NT2/D1 (cell line): ENCODE measurements around the gene ASPSCR1.

Source experiments
- SUZ12 ChIP-seq: IDR thresholded peaks from 2 replicates; pipeline ENCODE4 v1.6.1; 2011; ENCODE audit not compliant: insufficient read length, insufficient read depth; ENCODE audit errors: extremely low read depth
- YY1 ChIP-seq: IDR thresholded peaks from 2 replicates; pipeline ENCODE4 v1.6.1; 2011; ENCODE audit not compliant: insufficient read length, insufficient read depth
- ZNF274 ChIP-seq: IDR thresholded peaks from 2 replicates; pipeline ENCODE4 v1.6.1; 2011; ENCODE audit warnings: mild to moderate bottlenecking, low read depth, low read length

DNA sequence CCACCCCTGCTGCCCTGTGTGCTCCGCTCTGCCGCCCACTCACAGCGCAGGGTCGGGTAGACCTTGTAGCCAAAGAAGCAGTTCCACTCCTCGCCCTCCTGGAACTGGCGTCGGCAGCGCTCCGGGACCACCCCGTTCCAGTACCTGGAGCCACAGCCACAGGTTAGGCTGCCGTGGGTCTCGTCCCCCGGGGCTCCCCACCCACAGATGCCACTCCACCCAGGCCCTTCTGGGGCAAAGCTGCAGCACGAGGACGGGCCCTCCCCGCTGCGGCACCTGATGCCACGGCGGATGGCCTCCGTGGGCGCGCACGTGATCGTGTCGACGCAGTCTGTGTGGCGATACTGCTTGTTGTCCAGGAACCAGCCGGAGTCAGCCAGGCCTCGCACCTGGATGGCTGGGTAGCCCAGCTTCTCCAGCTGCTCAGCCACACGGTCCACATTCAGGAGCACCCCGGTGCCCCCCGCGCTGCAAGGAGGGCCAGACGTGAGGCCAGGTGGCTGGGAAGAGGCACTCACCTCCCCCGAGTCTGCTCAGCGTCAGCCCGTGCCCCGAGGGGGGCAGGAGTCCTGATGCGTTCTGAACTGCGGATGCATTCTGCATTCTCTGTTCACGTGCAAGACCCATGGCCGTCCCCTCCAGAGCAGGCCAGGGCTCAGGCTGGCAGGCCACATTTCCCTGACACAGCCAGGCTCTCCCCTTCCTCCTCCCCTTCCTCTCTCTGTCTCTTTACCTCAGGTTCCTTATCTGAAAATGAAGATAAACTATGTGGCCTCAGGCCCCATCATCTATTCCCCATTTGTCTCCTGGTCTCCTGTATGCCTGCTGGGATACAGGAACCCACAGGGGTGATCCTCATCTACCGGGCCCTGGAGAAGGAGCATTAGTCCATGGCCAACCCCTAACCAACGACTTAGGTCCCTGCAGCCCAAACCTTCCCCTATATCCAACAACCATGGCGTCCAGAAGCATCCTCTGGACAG is 20.5 kb upstream of the ASPSCR1 start:
- TF ChIP-seq ZNF274 (no peak), YY1 (no peak), SUZ12 (no peak)
